Amniotic stem cell (primary cell): ENCODE results near the gene GUCY2C.

Experiments used
- DNase-seq: peaks from one replicate; lab custom pipeline; 2025; lab: John Stamatoyannopoulos, UW

The GUCY2C gene

GRCh38 chr12:14571779-14572178 lies 124.6 kb downstream of the GUCY2C start:
- no peak for DNase-seq

- DNase-seq, result no peak
Measured at GRCh38 chr12:14570231-14570630, 126.2 kb downstream of the GUCY2C start.

GRCh38 chr12:14567351-14568162 lies 128.8 kb downstream of the GUCY2C start, which contains the start of gene PLBD1:
Gene PLBD1 (minus strand): TSS chr12:14567883. CDS start chr12:14567696, 187 bp downstream.
- DNase-seq, result no peak

- DNase-seq, result no peak
Measured at GRCh38 chr12:14564336-14564959, 132.0 kb downstream of the GUCY2C start.

- DNase-seq, result no peak
Measured at GRCh38 chr12:14563046-14563445, 133.4 kb downstream of the GUCY2C start.
